ENCODE results near the gene PRKCB. TPM values are rescaled to one million over a fixed set of nuclear protein-coding genes. Genes with fewer than 3 reads are reported as not detected.
"Not testable (repeated sequence)": the region's sequence is repeated elsewhere in the genome, so short reads cannot be mapped to it uniquely, and the experiment has no call there.

PRKCB gene
- total RNA-seq, 1 donor from 2014 or later, result 0.38 TPM

GRCh38 chr16:24018485-24018884 lies 182.7 kb downstream of the PRKCB start:
- no peak for DNase-seq (ENCODE audit: low spot score in 2 of 2, unreplicated experiment in 2 of 2)
- no peaks in the 10 kb centered on the region for H3K9me3 Mint-ChIP-seq
- H3K36me3 Mint-ChIP-seq, result no peaks in the 10 kb centered on the region
- no peaks in the 10 kb centered on the region for H3K4me1 Mint-ChIP-seq
- H3K4me3 Mint-ChIP-seq, result no peak overlapping the region
- TF ChIP-seq CTCF (IDR thresholded peaks at IDR 0.05; ENCODE audit: unreplicated experiment), result no peak
- peaks cover 23% of the 10 kb centered on the region for H3K27me3 Mint-ChIP-seq (ENCODE audit: low read depth)
- no peak overlapping the region for H3K27ac Mint-ChIP-seq

- peaks cover 54% of the 10 kb centered on the region for H3K27me3 Mint-ChIP-seq (ENCODE audit: low read depth)
- H3K36me3 Mint-ChIP-seq, result no peaks in the 10 kb centered on the region
- no peak for DNase-seq (ENCODE audit: low spot score in 2 of 2, unreplicated experiment in 2 of 2)
- H3K27ac Mint-ChIP-seq, result no peak overlapping the region
- no peak for TF ChIP-seq CTCF (IDR thresholded peaks at IDR 0.05; ENCODE audit: unreplicated experiment)
- H3K4me1 Mint-ChIP-seq, result no peaks in the 10 kb centered on the region
- H3K9me3 Mint-ChIP-seq, result no peaks in the 10 kb centered on the region
- no peak overlapping the region for H3K4me3 Mint-ChIP-seq
Measured at GRCh38 chr16:24022797-24023196, 187.0 kb downstream of the PRKCB start.

DNA sequence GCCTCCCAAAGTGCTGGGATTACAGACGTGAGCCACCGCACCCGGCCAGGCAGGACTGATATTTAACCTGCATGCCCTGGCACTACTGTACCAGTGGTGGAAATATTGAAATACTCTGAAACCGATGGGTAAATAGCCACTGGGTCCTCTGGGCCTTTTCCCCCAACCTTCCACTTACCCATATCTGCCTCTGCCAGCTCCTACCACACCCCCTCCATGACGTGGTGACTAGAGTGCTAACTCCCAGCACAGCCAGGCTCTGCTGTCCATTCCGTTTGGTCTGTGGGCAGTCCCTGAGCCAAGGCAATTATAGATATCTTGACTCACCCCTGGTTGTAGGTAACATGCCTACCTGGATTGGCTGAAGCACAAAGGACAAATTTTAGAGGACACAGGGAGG lies 187.8 kb downstream of the PRKCB start:
- H3K4me1 Mint-ChIP-seq, result no peaks in the 10 kb centered on the region
- no peak overlapping the region for H3K4me3 Mint-ChIP-seq
- no peaks in the 10 kb centered on the region for H3K9me3 Mint-ChIP-seq
- no peak for DNase-seq (ENCODE audit: low spot score in 2 of 2, unreplicated experiment in 2 of 2)
- no peaks in the 10 kb centered on the region for H3K36me3 Mint-ChIP-seq
- TF ChIP-seq CTCF (IDR thresholded peaks at IDR 0.05; ENCODE audit: unreplicated experiment), result no peak
- H3K27ac Mint-ChIP-seq, result no peak overlapping the region
- H3K27me3 Mint-ChIP-seq (ENCODE audit: low read depth), result peaks cover 57% of the 10 kb centered on the region

- H3K4me1 Mint-ChIP-seq, result no peaks in the 10 kb centered on the region
- no peak for DNase-seq (ENCODE audit: low spot score in 2 of 2, unreplicated experiment in 2 of 2)
- no peaks in the 10 kb centered on the region for H3K36me3 Mint-ChIP-seq
- no peak overlapping the region for H3K27ac Mint-ChIP-seq
- H3K27me3 Mint-ChIP-seq (ENCODE audit: low read depth), result peaks cover 63% of the 10 kb centered on the region
- TF ChIP-seq CTCF (IDR thresholded peaks at IDR 0.05; ENCODE audit: unreplicated experiment), result no peak
- no peaks in the 10 kb centered on the region for H3K9me3 Mint-ChIP-seq
- no peak overlapping the region for H3K4me3 Mint-ChIP-seq
Measured at GRCh38 chr16:24024971-24025370, 189.2 kb downstream of the PRKCB start.

- no peak for DNase-seq (ENCODE audit: low spot score in 2 of 2, unreplicated experiment in 2 of 2)
- Mint-ChIP-seq H3K27me3 (ENCODE audit: low read depth) (peaks cover 68% of the 10 kb centered on the region), H3K4me3 (no peak overlapping the region), H3K36me3 (no peaks in the 10 kb centered on the region), H3K27ac (no peak overlapping the region), H3K9me3 (no peaks in the 10 kb centered on the region), H3K4me1 (no peaks in the 10 kb centered on the region)
- no peak for TF ChIP-seq CTCF (IDR thresholded peaks at IDR 0.05; ENCODE audit: unreplicated experiment)
Measured at GRCh38 chr16:24027466-24027865, 191.7 kb downstream of the PRKCB start.

DNA sequence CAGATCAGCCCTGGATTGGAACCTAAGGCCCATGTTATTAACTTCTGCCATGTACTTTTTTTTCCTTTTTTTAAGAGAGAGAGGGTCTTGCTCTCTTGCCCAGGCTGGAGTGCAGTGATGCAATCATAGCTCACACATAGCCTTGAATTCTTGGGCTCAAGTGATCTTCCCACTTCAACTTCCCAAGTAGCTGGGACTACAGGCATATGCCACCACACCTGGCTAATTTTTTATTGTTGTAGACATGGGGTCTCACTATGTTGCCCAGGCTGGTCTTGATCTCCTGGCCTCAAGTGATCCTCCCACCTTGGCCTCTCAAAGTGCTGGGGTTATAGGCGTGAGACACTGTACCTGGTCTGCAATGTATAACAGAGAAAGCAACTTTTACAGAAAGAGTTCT lies 194.1 kb downstream of the PRKCB start:
- H3K9me3 Mint-ChIP-seq; H3K4me3 Mint-ChIP-seq; H3K4me1 Mint-ChIP-seq; H3K27ac Mint-ChIP-seq; H3K36me3 Mint-ChIP-seq; DNase-seq (ENCODE audit: low spot score in 2 of 2, unreplicated experiment in 2 of 2): not testable (repeated sequence)
- peaks cover 72% of the 10 kb centered on the region for H3K27me3 Mint-ChIP-seq (ENCODE audit: low read depth)

Data from mesothelial cell of epicardium (in vitro differentiated cells).